NCI-H2227 (cell line): ENCODE results near the gene YKT6.
"Not testable (repeated sequence)": the region's sequence is repeated elsewhere in the genome, so short reads cannot be mapped to it uniquely, and the experiment has no call there.

ENCODE experiments used
- DNase-seq: peaks from one replicate; lab custom pipeline; 2025; ENCODE audit not compliant: unreplicated experiment; lab: John Stamatoyannopoulos, UW

The YKT6 gene

GRCh38 chr7:44172352-44172751 lies 28.4 kb upstream of the YKT6 start:
- no peak for DNase-seq

- DNase-seq = no peak
Measured at GRCh38 chr7:44172803-44173424, 27.9 kb upstream of the YKT6 start.

- DNase-seq = no peak
Measured at GRCh38 chr7:44173911-44174693, 26.7 kb upstream of the YKT6 start.

GRCh38 chr7:44174694-44174948 lies 26.2 kb upstream of the YKT6 start:
- DNase-seq = not testable (repeated sequence)

- no peak for DNase-seq
Measured at GRCh38 chr7:44175730-44176129, 25.0 kb upstream of the YKT6 start.

- no peak for DNase-seq
Measured at GRCh38 chr7:44176486-44176885, 24.3 kb upstream of the YKT6 start.

GRCh38 chr7:44177570-44178131 lies 23.1 kb upstream of the YKT6 start:
- DNase-seq = no peak

- DNase-seq = no peak
Measured at GRCh38 chr7:44180631-44181030, 20.1 kb upstream of the YKT6 start.

- DNase-seq = no peak
Measured at GRCh38 chr7:44182827-44183226, 18.0 kb upstream of the YKT6 start.

- no peak for DNase-seq
Measured at GRCh38 chr7:44183386-44183785, 17.4 kb upstream of the YKT6 start.

GRCh38 chr7:44184206-44184872 lies 16.4 kb upstream of the YKT6 start:
- no peak for DNase-seq

- no peak for DNase-seq
Measured at GRCh38 chr7:44184873-44185446, 15.8 kb upstream of the YKT6 start.

GRCh38 chr7:44185729-44186128 lies 15.0 kb upstream of the YKT6 start:
- DNase-seq = no peak

- DNase-seq = no peak
Measured at GRCh38 chr7:44186736-44187135, 14.0 kb upstream of the YKT6 start.

GRCh38 chr7:44187636-44188416 lies 13.0 kb upstream of the YKT6 start:
- no peak for DNase-seq

GRCh38 chr7:44188480-44189225 lies 12.1 kb upstream of the YKT6 start:
- DNase-seq = no peak

- DNase-seq = peak; percentile 88
Measured at GRCh38 chr7:44189286-44189992, 11.3 kb upstream of the YKT6 start, which contains the start of gene GCK. Gene GCK (minus strand): TSS chr7:44189439. CDS start chr7:44188953, 486 bp downstream.

- DNase-seq = no peak
Measured at GRCh38 chr7:44189993-44190872, 10.5 kb upstream of the YKT6 start.

- no peak for DNase-seq
Measured at GRCh38 chr7:44191171-44191570, 9.6 kb upstream of the YKT6 start.
